ENCODE results near the gene NR2F1-AS1. TPM values are rescaled to one million over a fixed set of nuclear protein-coding genes. Genes with fewer than 3 reads are reported as not detected.

Gene NR2F1-AS1
- total RNA-seq, 2 donors from 2014 or later, result 1.4 to 3.3 TPM

GRCh38 chr5:93602241-93603077 is 21.4 kb upstream of the NR2F1-AS1 start:
- Histone ChIP-seq H3K27ac (ENCODE audit: low read depth, low read length) (peak overlapping the region; percentile 88), H3K9ac (ENCODE audit: extremely low read depth, low read length, poor library complexity, severe bottlenecking) (no peak overlapping the region), H3K9me3 (ENCODE audit: control insufficient read depth, low read length) (peaks cover 6% of the 10 kb centered on the region), H3K27me3 (ENCODE audit: control insufficient read depth, insufficient read depth, low read length, poor library complexity, severe bottlenecking) (peaks cover 100% of the 10 kb centered on the region), H3K4me1 (ENCODE audit: control insufficient read depth, insufficient read depth, low read length) (peaks cover 4% of the 10 kb centered on the region), H3K4me3 (ENCODE audit: low read length) (peak overlapping the region; percentile 56), H3K36me3 (ENCODE audit: control insufficient read depth, insufficient read depth, low read length) (no peaks in the 10 kb centered on the region)
- TF ChIP-seq CTCF (conservative IDR thresholded peaks at IDR 0.05), result peak; percentile 19
- Mint-ChIP-seq H3K36me3 (ENCODE audit: low read depth) (no peaks in the 10 kb centered on the region), H3K27ac (no peak overlapping the region), H3K27me3 (ENCODE audit: insufficient read depth) (no peaks in the 10 kb centered on the region), H3K4me3 (peak overlapping the region; percentile 29), H3K4me1 (peaks cover 23% of the 10 kb centered on the region), H3K9me3 (no peaks in the 10 kb centered on the region)
- WGBS, 2 experiments (ENCODE audit: insufficient coverage in 1 of 2, insufficient read length in 1 of 2), result 3 to 10% methylated on average over 7 to 39 of the region's 39 CpGs
- peak; percentile 86 for DNase-seq

GRCh38 chr5:93601802-93602155 is 20.8 kb upstream of the NR2F1-AS1 start:
- peak overlapping the region; percentile 88 for H3K27ac ChIP-seq (ENCODE audit: low read depth, low read length)
- peak overlapping the region; percentile 56 for H3K4me3 ChIP-seq (ENCODE audit: low read length)
- peaks cover 100% of the 10 kb centered on the region for H3K27me3 ChIP-seq (ENCODE audit: control insufficient read depth, insufficient read depth, low read length, poor library complexity, severe bottlenecking)
- H3K27ac Mint-ChIP-seq, result no peak overlapping the region
- H3K4me1 Mint-ChIP-seq, result peaks cover 19% of the 10 kb centered on the region
- WGBS, 2 experiments (ENCODE audit: insufficient coverage in 1 of 2, insufficient read length in 1 of 2), result 4 to 5% methylated on average over 4 to 9 of the region's 9 CpGs
- H3K4me1 ChIP-seq (ENCODE audit: control insufficient read depth, insufficient read depth, low read length), result peaks cover 2% of the 10 kb centered on the region
- peaks cover 6% of the 10 kb centered on the region for H3K9me3 ChIP-seq (ENCODE audit: control insufficient read depth, low read length)
- no peak overlapping the region for H3K4me3 Mint-ChIP-seq
- no peaks in the 10 kb centered on the region for H3K36me3 Mint-ChIP-seq (ENCODE audit: low read depth)
- no peaks in the 10 kb centered on the region for H3K9me3 Mint-ChIP-seq
- no peak for TF ChIP-seq CTCF (conservative IDR thresholded peaks at IDR 0.05)
- DNase-seq, result no peak
- no peak overlapping the region for H3K9ac ChIP-seq (ENCODE audit: extremely low read depth, low read length, poor library complexity, severe bottlenecking)
- H3K27me3 Mint-ChIP-seq (ENCODE audit: insufficient read depth), result no peaks in the 10 kb centered on the region
- H3K36me3 ChIP-seq (ENCODE audit: control insufficient read depth, insufficient read depth, low read length), result no peaks in the 10 kb centered on the region

- H3K4me1 ChIP-seq (ENCODE audit: control insufficient read depth, insufficient read depth, low read length), result peaks cover 2% of the 10 kb centered on the region
- H3K4me3 ChIP-seq (ENCODE audit: low read length), result peak overlapping the region; percentile 56
- H3K9me3 ChIP-seq (ENCODE audit: control insufficient read depth, low read length), result peaks cover 6% of the 10 kb centered on the region
- no peak for TF ChIP-seq CTCF (conservative IDR thresholded peaks at IDR 0.05)
- WGBS, 2 experiments (ENCODE audit: insufficient coverage in 1 of 2, insufficient read length in 1 of 2), result 14% methylated on average over 3 of the region's 3 CpGs; no CpG with 5 or more reads in 1 of the 2 experiments
- no peaks in the 10 kb centered on the region for H3K36me3 ChIP-seq (ENCODE audit: control insufficient read depth, insufficient read depth, low read length)
- Mint-ChIP-seq H3K27ac (no peak overlapping the region), H3K36me3 (ENCODE audit: low read depth) (no peaks in the 10 kb centered on the region), H3K27me3 (ENCODE audit: insufficient read depth) (no peaks in the 10 kb centered on the region), H3K4me1 (peaks cover 23% of the 10 kb centered on the region), H3K9me3 (no peaks in the 10 kb centered on the region), H3K4me3 (no peak overlapping the region)
- no peak overlapping the region for H3K9ac ChIP-seq (ENCODE audit: extremely low read depth, low read length, poor library complexity, severe bottlenecking)
- peak overlapping the region; percentile 88 for H3K27ac ChIP-seq (ENCODE audit: low read depth, low read length)
- peaks cover 100% of the 10 kb centered on the region for H3K27me3 ChIP-seq (ENCODE audit: control insufficient read depth, insufficient read depth, low read length, poor library complexity, severe bottlenecking)
- no peak for DNase-seq
Measured at GRCh38 chr5:93601071-93601801, 20.2 kb upstream of the NR2F1-AS1 start.

All from endodermal cell (in vitro differentiated cells).